ENCODE results near the gene ROBO1. TPM values are rescaled to one million over a fixed set of nuclear protein-coding genes. Genes with fewer than 3 reads are reported as not detected.

ROBO1 gene
- polyA plus RNA-seq, 1 donor = 16.2 TPM

- WGBS (ENCODE audit: insufficient coverage, low lambda C conversion rate) = no CpG with 5 or more reads among the region's 2 CpGs
- Histone ChIP-seq H3K4me3 (ENCODE audit: low read length) (no peak overlapping the region), H3K27ac (ENCODE audit: low read length) (no peak overlapping the region), H3K36me3 (ENCODE audit: control insufficient read depth, insufficient read depth, low read length) (no peaks in the 10 kb centered on the region), H3K27me3 (ENCODE audit: control insufficient read depth, insufficient read depth, low read length) (no peaks in the 10 kb centered on the region), H3K9me3 (ENCODE audit: control insufficient read depth, low read depth, low read length) (peaks cover 5% of the 10 kb centered on the region), H3K4me1 (ENCODE audit: control insufficient read depth, insufficient read depth, low read length) (no peaks in the 10 kb centered on the region)
- no peak for DNase-seq
Observed at GRCh38 chr3:78941587-78941986, 826.2 kb downstream of the ROBO1 start.

- 93% methylated on average over 2 of the region's 4 CpGs for WGBS (ENCODE audit: insufficient coverage, low lambda C conversion rate)
- Histone ChIP-seq H3K4me3 (ENCODE audit: low read length) (no peak overlapping the region), H3K36me3 (ENCODE audit: control insufficient read depth, insufficient read depth, low read length) (no peaks in the 10 kb centered on the region), H3K9me3 (ENCODE audit: control insufficient read depth, low read depth, low read length) (peaks cover 5% of the 10 kb centered on the region), H3K27me3 (ENCODE audit: control insufficient read depth, insufficient read depth, low read length) (no peaks in the 10 kb centered on the region), H3K4me1 (ENCODE audit: control insufficient read depth, insufficient read depth, low read length) (no peaks in the 10 kb centered on the region), H3K27ac (ENCODE audit: low read length) (no peak overlapping the region)
- no peak for DNase-seq
Observed at GRCh38 chr3:78940626-78941025, 827.2 kb downstream of the ROBO1 start.

- no CpG with 5 or more reads among the region's 2 CpGs for WGBS (ENCODE audit: insufficient coverage, low lambda C conversion rate)
- Histone ChIP-seq H3K36me3 (ENCODE audit: control insufficient read depth, insufficient read depth, low read length) (no peaks in the 10 kb centered on the region), H3K27ac (ENCODE audit: low read length) (no peak overlapping the region), H3K4me1 (ENCODE audit: control insufficient read depth, insufficient read depth, low read length) (no peaks in the 10 kb centered on the region), H3K27me3 (ENCODE audit: control insufficient read depth, insufficient read depth, low read length) (no peaks in the 10 kb centered on the region), H3K4me3 (ENCODE audit: low read length) (no peak overlapping the region), H3K9me3 (ENCODE audit: control insufficient read depth, low read depth, low read length) (peaks cover 4% of the 10 kb centered on the region)
- no peak for DNase-seq
Observed at GRCh38 chr3:78940128-78940527, 827.7 kb downstream of the ROBO1 start.

GRCh38 chr3:78937475-78937874 lies 830.3 kb downstream of the ROBO1 start:
- Histone ChIP-seq H3K4me3 (ENCODE audit: low read length) (no peak overlapping the region), H3K36me3 (ENCODE audit: control insufficient read depth, insufficient read depth, low read length) (no peaks in the 10 kb centered on the region), H3K9me3 (ENCODE audit: control insufficient read depth, low read depth, low read length) (no peaks in the 10 kb centered on the region), H3K27ac (ENCODE audit: low read length) (no peak overlapping the region), H3K27me3 (ENCODE audit: control insufficient read depth, insufficient read depth, low read length) (no peaks in the 10 kb centered on the region), H3K4me1 (ENCODE audit: control insufficient read depth, insufficient read depth, low read length) (no peaks in the 10 kb centered on the region)
- DNase-seq = no peak

- no peak for DNase-seq
Observed at GRCh38 chr3:78927759-78928158, 840.0 kb downstream of the ROBO1 start.

GRCh38 chr3:78926523-78926922 lies 841.3 kb downstream of the ROBO1 start:
- H3K27me3 ChIP-seq (ENCODE audit: control insufficient read depth, insufficient read depth, low read length) = no peaks in the 10 kb centered on the region
- no peaks in the 10 kb centered on the region for H3K9me3 ChIP-seq (ENCODE audit: control insufficient read depth, low read depth, low read length)
- no peaks in the 10 kb centered on the region for H3K4me1 ChIP-seq (ENCODE audit: control insufficient read depth, insufficient read depth, low read length)
- no peak for DNase-seq
- no peaks in the 10 kb centered on the region for H3K36me3 ChIP-seq (ENCODE audit: control insufficient read depth, insufficient read depth, low read length)
- WGBS (ENCODE audit: insufficient coverage, low lambda C conversion rate) = 87% methylated on average over 3 of the region's 4 CpGs
- H3K4me3 ChIP-seq (ENCODE audit: low read length) = no peak overlapping the region
- no peak overlapping the region for H3K27ac ChIP-seq (ENCODE audit: low read length)

More at GRCh38 chr3:78927759-78928158, 840.0 kb downstream of the ROBO1 start:
- H3K4me3 ChIP-seq (ENCODE audit: low read length) = no peak overlapping the region
- H3K9me3 ChIP-seq (ENCODE audit: control insufficient read depth, low read depth, low read length) = no peaks in the 10 kb centered on the region
- no peak overlapping the region for H3K27ac ChIP-seq (ENCODE audit: low read length)
- no CpG with 5 or more reads among the region's 1 CpG for WGBS (ENCODE audit: insufficient coverage, low lambda C conversion rate)
- H3K4me1 ChIP-seq (ENCODE audit: control insufficient read depth, insufficient read depth, low read length) = no peaks in the 10 kb centered on the region
- no peaks in the 10 kb centered on the region for H3K27me3 ChIP-seq (ENCODE audit: control insufficient read depth, insufficient read depth, low read length)
- no peaks in the 10 kb centered on the region for H3K36me3 ChIP-seq (ENCODE audit: control insufficient read depth, insufficient read depth, low read length)

- WGBS (ENCODE audit: insufficient coverage, low lambda C conversion rate) = 100% methylated on average over 1 of the region's 1 CpG
- Histone ChIP-seq H3K4me1 (ENCODE audit: control insufficient read depth, insufficient read depth, low read length) (no peaks in the 10 kb centered on the region), H3K27me3 (ENCODE audit: control insufficient read depth, insufficient read depth, low read length) (no peaks in the 10 kb centered on the region), H3K36me3 (ENCODE audit: control insufficient read depth, insufficient read depth, low read length) (no peaks in the 10 kb centered on the region), H3K27ac (ENCODE audit: low read length) (no peak overlapping the region), H3K9me3 (ENCODE audit: control insufficient read depth, low read depth, low read length) (no peaks in the 10 kb centered on the region), H3K4me3 (ENCODE audit: low read length) (no peak overlapping the region)
- DNase-seq = no peak
Observed at GRCh38 chr3:78924711-78925110, 843.1 kb downstream of the ROBO1 start.

GRCh38 chr3:78919021-78919755 lies 848.6 kb downstream of the ROBO1 start:
- Histone ChIP-seq H3K4me1 (ENCODE audit: control insufficient read depth, insufficient read depth, low read length) (no peaks in the 10 kb centered on the region), H3K9me3 (ENCODE audit: control insufficient read depth, low read depth, low read length) (no peaks in the 10 kb centered on the region), H3K27ac (ENCODE audit: low read length) (no peak overlapping the region), H3K27me3 (ENCODE audit: control insufficient read depth, insufficient read depth, low read length) (no peaks in the 10 kb centered on the region), H3K36me3 (ENCODE audit: control insufficient read depth, insufficient read depth, low read length) (no peaks in the 10 kb centered on the region), H3K4me3 (ENCODE audit: low read length) (no peak overlapping the region)
- no peak for DNase-seq
- 40% methylated on average over 1 of the region's 5 CpGs for WGBS (ENCODE audit: insufficient coverage, low lambda C conversion rate)

- no peaks in the 10 kb centered on the region for H3K36me3 ChIP-seq (ENCODE audit: control insufficient read depth, insufficient read depth, low read length)
- H3K9me3 ChIP-seq (ENCODE audit: control insufficient read depth, low read depth, low read length) = no peaks in the 10 kb centered on the region
- no peaks in the 10 kb centered on the region for H3K4me1 ChIP-seq (ENCODE audit: control insufficient read depth, insufficient read depth, low read length)
- WGBS (ENCODE audit: insufficient coverage, low lambda C conversion rate) = 100% methylated on average over 1 of the region's 1 CpG
- no peak for DNase-seq
- no peaks in the 10 kb centered on the region for H3K27me3 ChIP-seq (ENCODE audit: control insufficient read depth, insufficient read depth, low read length)
- H3K27ac ChIP-seq (ENCODE audit: low read length) = no peak overlapping the region
- H3K4me3 ChIP-seq (ENCODE audit: low read length) = no peak overlapping the region
Observed at GRCh38 chr3:78918361-78919020, 849.3 kb downstream of the ROBO1 start.

- Histone ChIP-seq H3K27me3 (ENCODE audit: control insufficient read depth, insufficient read depth, low read length) (no peaks in the 10 kb centered on the region), H3K4me1 (ENCODE audit: control insufficient read depth, insufficient read depth, low read length) (no peaks in the 10 kb centered on the region), H3K9me3 (ENCODE audit: control insufficient read depth, low read depth, low read length) (no peaks in the 10 kb centered on the region), H3K36me3 (ENCODE audit: control insufficient read depth, insufficient read depth, low read length) (no peaks in the 10 kb centered on the region), H3K27ac (ENCODE audit: low read length) (no peak overlapping the region), H3K4me3 (ENCODE audit: low read length) (no peak overlapping the region)
- no peak for DNase-seq
- 100% methylated on average over 2 of the region's 2 CpGs for WGBS (ENCODE audit: insufficient coverage, low lambda C conversion rate)
Observed at GRCh38 chr3:78917536-78917935, 850.3 kb downstream of the ROBO1 start.

GRCh38 chr3:78913711-78914110 lies 854.1 kb downstream of the ROBO1 start:
- Histone ChIP-seq H3K36me3 (ENCODE audit: control insufficient read depth, insufficient read depth, low read length) (no peaks in the 10 kb centered on the region), H3K27ac (ENCODE audit: low read length) (no peak overlapping the region), H3K4me1 (ENCODE audit: control insufficient read depth, insufficient read depth, low read length) (no peaks in the 10 kb centered on the region), H3K27me3 (ENCODE audit: control insufficient read depth, insufficient read depth, low read length) (no peaks in the 10 kb centered on the region), H3K9me3 (ENCODE audit: control insufficient read depth, low read depth, low read length) (no peaks in the 10 kb centered on the region), H3K4me3 (ENCODE audit: low read length) (no peak overlapping the region)
- WGBS (ENCODE audit: insufficient coverage, low lambda C conversion rate) = no CpG with 5 or more reads among the region's 2 CpGs
- no peak for DNase-seq
